ENCODE results near the gene ZNF292. TPM values are rescaled to one million over a fixed set of nuclear protein-coding genes. Genes with fewer than 3 reads are reported as not detected.
A peak's percentile ranks its signal among the peaks of the same experiment; 100 is the strongest.

Gene ZNF292
- total and polyA plus RNA-seq, 10 of the 15 experiments (the other 5 are each of a cell fraction or from before 2014, with no cell fraction given): 11.1 to 57.6 (median 30.6) TPM

GRCh38 chr6:87154993-87155841 lies at the start of gene ZNF292 (continued):
- TF ChIP-seq PKNOX1 (IDR thresholded peaks at IDR 0.05) (peak; percentile 61), POLR2AphosphoS2 (IDR thresholded peaks at IDR 0.05; ENCODE audit: low read depth, low read length) (peak; percentile 51; the same call in 1 of the 2 replicates), RELA (IDR thresholded peaks at IDR 0.05; ENCODE audit: borderline replicate concordance, partially characterized antibody) (peak; percentile 88), NR2C2 (IDR thresholded peaks at IDR 0.05; ENCODE audit: borderline replicate concordance, control insufficient read depth, insufficient read length, low read depth) (no peak), SREBF2 (IDR thresholded peaks at IDR 0.05; ENCODE audit: low read length) (no peak), HCFC1 (IDR thresholded peaks at IDR 0.05; ENCODE audit: low read length) (peak; percentile 61), BMI1 (IDR thresholded peaks at IDR 0.05; ENCODE audit: borderline replicate concordance) (no peak), CREB1 (IDR thresholded peaks at IDR 0.05; ENCODE audit: low read depth) (peak; percentile 86), ESRRA (IDR thresholded peaks at IDR 0.05; ENCODE audit: low read length) (no peak), SMAD1 (IDR thresholded peaks at IDR 0.05; ENCODE audit: low read depth, partially characterized antibody) (no peak), GATAD2B (conservative IDR thresholded peaks at IDR 0.05; ENCODE audit: low read depth) (peak; percentile 88), SP1 (IDR thresholded peaks at IDR 0.05; ENCODE audit: low read depth, low read length) (no peak), ZNF207 (IDR thresholded peaks at IDR 0.05; ENCODE audit: borderline replicate concordance) (peak; percentile 84), USF1 (IDR thresholded peaks at IDR 0.05; ENCODE audit: borderline replicate concordance, extremely low read length, insufficient read depth, low read depth, low read length) (peak; percentile 97), EP300 (IDR thresholded peaks at IDR 0.05; ENCODE audit: borderline replicate concordance in 1 of 2, control insufficient read depth in 1 of 2, low read depth in 2 of 2, low read length in 2 of 2) (peak in 1 of 2 experiments; percentile 73; a peak in 2 of 4 replicates), NFIC (IDR thresholded peaks at IDR 0.05; ENCODE audit: low read depth, low read length) (peak; percentile 70; the same call in 1 of the 2 replicates), NR2F1 (conservative IDR thresholded peaks at IDR 0.05) (peak; percentile 37), MXI1 (IDR thresholded peaks at IDR 0.05; ENCODE audit: low read depth, low read length) (peak; percentile 94), HSF1 (IDR thresholded peaks at IDR 0.05; ENCODE audit: low read depth, low read length) (no peak), ZNF622 (IDR thresholded peaks at IDR 0.05) (no peak), SRF (IDR thresholded peaks at IDR 0.05; ENCODE audit: low read depth in 2 of 2, low read length in 2 of 2) (peak in 1 of 2 experiments; percentile 18; a peak in 1 of 4 replicates), STAT3 (IDR thresholded peaks at IDR 0.05; ENCODE audit: low read depth, low read length) (no peak), KLF5 (IDR thresholded peaks at IDR 0.05; ENCODE audit: partially characterized antibody) (peak; percentile 41), GABPA (IDR thresholded peaks at IDR 0.05; ENCODE audit: low read depth) (no peak), TBL1XR1 (IDR thresholded peaks at IDR 0.05; ENCODE audit: low read depth, low read length) (peak; percentile 74; the same call in 1 of the 2 replicates), CHD2 (IDR thresholded peaks at IDR 0.05; ENCODE audit: borderline replicate concordance, low read depth, low read length) (peak; percentile 92)
